ENCODE measurements around the gene NUCB2.

Gene NUCB2

GRCh38 chr11:17268902-17269301 lies 7.6 kb upstream of the NUCB2 start:
- no peak for DNase-seq (ENCODE audit: low spot score)

- DNase-seq (ENCODE audit: low spot score), result no peak
Measured at GRCh38 chr11:17272801-17273200, 3.7 kb upstream of the NUCB2 start.

- DNase-seq (ENCODE audit: low spot score), result no peak
Measured at GRCh38 chr11:17273211-17273610, 3.3 kb upstream of the NUCB2 start.

- no peak for DNase-seq (ENCODE audit: low spot score)
Measured at GRCh38 chr11:17273668-17274282, 2.8 kb upstream of the NUCB2 start.

GRCh38 chr11:17275400-17276235 lies 921 bp upstream of the NUCB2 start:
- DNase-seq (ENCODE audit: low spot score), result no peak

GRCh38 chr11:17277024-17277584 lies 565 bp downstream of the NUCB2 start:
- peak; percentile 44 for DNase-seq (ENCODE audit: low spot score)

- no peak for DNase-seq (ENCODE audit: low spot score)
Measured at GRCh38 chr11:17280494-17281127, 4.1 kb downstream of the NUCB2 start.

GRCh38 chr11:17286332-17286731 lies 9.8 kb downstream of the NUCB2 start:
- DNase-seq (ENCODE audit: low spot score), result no peak

GRCh38 chr11:17287058-17287457 lies 10.5 kb downstream of the NUCB2 start:
- no peak for DNase-seq (ENCODE audit: low spot score)

GRCh38 chr11:17291710-17292109 lies 15.2 kb downstream of the NUCB2 start:
- DNase-seq (ENCODE audit: low spot score), result no peak

GRCh38 chr11:17293311-17293710 lies 16.8 kb downstream of the NUCB2 start:
- no peak for DNase-seq (ENCODE audit: low spot score)

- DNase-seq (ENCODE audit: low spot score), result no peak
Measured at GRCh38 chr11:17294033-17294432, 17.5 kb downstream of the NUCB2 start.

- DNase-seq (ENCODE audit: low spot score), result no peak
Measured at GRCh38 chr11:17296852-17297559, 20.5 kb downstream of the NUCB2 start.

GRCh38 chr11:17298302-17298701 lies 21.8 kb downstream of the NUCB2 start:
- DNase-seq (ENCODE audit: low spot score), result no peak

GRCh38 chr11:17300372-17300771 lies 23.8 kb downstream of the NUCB2 start:
- no peak for DNase-seq (ENCODE audit: low spot score)

- no peak for DNase-seq (ENCODE audit: low spot score)
Measured at GRCh38 chr11:17313349-17314231, 37.1 kb downstream of the NUCB2 start.

- DNase-seq (ENCODE audit: low spot score), result peak; percentile 65
Measured at GRCh38 chr11:17314232-17314547, 37.7 kb downstream of the NUCB2 start.

- DNase-seq (ENCODE audit: low spot score), result no peak
Measured at GRCh38 chr11:17314904-17315426, 38.4 kb downstream of the NUCB2 start.

GRCh38 chr11:17328871-17329494 lies 52.4 kb downstream of the NUCB2 start:
- no peak for DNase-seq (ENCODE audit: low spot score)

GRCh38 chr11:17331669-17332068 lies 55.1 kb downstream of the NUCB2 start:
- DNase-seq (ENCODE audit: low spot score), result no peak

All from AG08395 (cell line).